Measurements from ENCODE around the gene CDC42BPA. TPM values are rescaled to one million over a fixed set of nuclear protein-coding genes. Genes with fewer than 3 reads are reported as not detected.

CDC42BPA gene
- polyA plus RNA-seq, 3 donors: 0.20 to 0.45 (median 0.39) TPM

GRCh38 chr1:226993814-226994585 lies 324.3 kb downstream of the CDC42BPA start:
- Mint-ChIP-seq H3K36me3 (peaks cover 0 to 4% of the 10 kb centered on the region in 2 donors), H3K27ac (no peak overlapping the region), H3K4me1 (peaks cover 22% of the 10 kb centered on the region), H3K9me3 (peaks cover 0 to 3% (median 0%) of the 10 kb centered on the region in 7 donors), H3K27me3 (ENCODE audit: low read depth in 3 of 3) (no peaks in the 10 kb centered on the region), H3K4me3 (no peak overlapping the region)
- Histone ChIP-seq H3K9me3 (replicated peaks in 1 of 2; ENCODE audit: control insufficient read depth in 1 of 2, insufficient read depth in 1 of 2, low read length in 2 of 2) (no peaks in the 10 kb centered on the region), H4K20me1 (ENCODE audit: insufficient read depth, low read length) (no peaks in the 10 kb centered on the region), H3K27me3 (ENCODE audit: control insufficient read depth in 2 of 2, insufficient read depth in 2 of 2, low read length in 2 of 2) (no peaks in the 10 kb centered on the region), H3K27ac (ENCODE audit: low read depth in 1 of 2, low read length in 2 of 2) (no peak overlapping the region), H3K4me2 (replicated peaks; ENCODE audit: extremely low read depth, low read length, poor library complexity, severe bottlenecking) (no peak overlapping the region), H3K4me1 (ENCODE audit: control insufficient read depth in 1 of 2, insufficient read depth in 2 of 2, low read length in 2 of 2) (peaks cover 17% of the 10 kb centered on the region in 2 donors), H3K79me2 (ENCODE audit: insufficient read depth, low read length) (no peaks in the 10 kb centered on the region), H2AFZ (ENCODE audit: insufficient read depth, low read depth, low read length, poor library complexity, severe bottlenecking) (no peak overlapping the region), H3K36me3 (replicated peaks in 1 of 2; ENCODE audit: control insufficient read depth in 1 of 2, insufficient read depth in 2 of 2, low read length in 2 of 2) (no peaks in the 10 kb centered on the region), H3K9ac (ENCODE audit: insufficient read depth, low read length, poor library complexity, severe bottlenecking) (no peak overlapping the region), H3K4me3 (replicated peaks in 1 of 3; ENCODE audit: low read depth in 2 of 3, low read length in 3 of 3) (no peak overlapping the region)
- intact Hi-C loops (cut with micrococcal nuclease): no loop called here
- TF ChIP-seq CTCF (IDR thresholded peaks at IDR 0.05): no peak
- DNase-seq: no peak
- 95% methylated on average over 18 of the region's 22 CpGs for WGBS (ENCODE audit: insufficient coverage)

- H3K79me2 ChIP-seq (ENCODE audit: insufficient read depth, low read length): no peaks in the 10 kb centered on the region
- Mint-ChIP-seq H3K4me1 (peaks cover 21% of the 10 kb centered on the region), H3K4me3 (no peak overlapping the region), H3K27ac (no peak overlapping the region), H3K36me3 (peaks cover 6 to 12% of the 10 kb centered on the region in 2 donors), H3K9me3 (no peaks in the 10 kb centered on the region), H3K27me3 (ENCODE audit: low read depth in 3 of 3) (peaks cover 0 to 2% (median 0%) of the 10 kb centered on the region in 3 donors)
- no peak overlapping the region for H2AFZ ChIP-seq (ENCODE audit: insufficient read depth, low read depth, low read length, poor library complexity, severe bottlenecking)
- H3K27me3 ChIP-seq (ENCODE audit: control insufficient read depth in 2 of 2, insufficient read depth in 2 of 2, low read length in 2 of 2): no peaks in the 10 kb centered on the region
- no peak overlapping the region for H3K4me2 ChIP-seq (replicated peaks; ENCODE audit: extremely low read depth, low read length, poor library complexity, severe bottlenecking)
- H3K4me3 ChIP-seq (replicated peaks in 1 of 3; ENCODE audit: low read depth in 2 of 3, low read length in 3 of 3): no peak overlapping the region
- DNase-seq: no peak
- H3K9ac ChIP-seq (ENCODE audit: insufficient read depth, low read length, poor library complexity, severe bottlenecking): no peak overlapping the region
- no peaks in the 10 kb centered on the region for H3K9me3 ChIP-seq (replicated peaks in 1 of 2; ENCODE audit: control insufficient read depth in 1 of 2, insufficient read depth in 1 of 2, low read length in 2 of 2)
- H4K20me1 ChIP-seq (ENCODE audit: insufficient read depth, low read length): no peaks in the 10 kb centered on the region
- WGBS (ENCODE audit: insufficient coverage): no CpG with 5 or more reads among the region's 4 CpGs
- no peak for TF ChIP-seq CTCF (IDR thresholded peaks at IDR 0.05)
- peaks cover 20 to 22% of the 10 kb centered on the region in 2 donors for H3K4me1 ChIP-seq (ENCODE audit: control insufficient read depth in 1 of 2, insufficient read depth in 2 of 2, low read length in 2 of 2)
- intact Hi-C loops (cut with micrococcal nuclease): no loop called here
- peaks cover 3 to 13% of the 10 kb centered on the region in 2 donors for H3K36me3 ChIP-seq (replicated peaks in 1 of 2; ENCODE audit: control insufficient read depth in 1 of 2, insufficient read depth in 2 of 2, low read length in 2 of 2)
- no peak overlapping the region for H3K27ac ChIP-seq (ENCODE audit: low read depth in 1 of 2, low read length in 2 of 2)
Observed at GRCh38 chr1:226991920-226992319, 326.4 kb downstream of the CDC42BPA start.
